Trophoblast cell (in vitro differentiated cells and primary cell): ENCODE results near the gene TIMM10.

ENCODE experiments used
- DNase-seq, 2 donors: peaks; one replicate each; pipeline ENCODE4 v3.0.0-alpha.2; 2016
- H2AFZ ChIP-seq: 2 replicates; pipeline ENCODE4 v1.6.1; 2013; ENCODE audit warnings: low read length, moderate library complexity, mild to moderate bottlenecking; ENCODE audit not compliant: insufficient read depth, poor library complexity
- H2AK5ac ChIP-seq: 2 replicates; pipeline ENCODE4 v1.6.1; 2013; ENCODE audit warnings: mild to moderate bottlenecking, low read length
- H2BK120ac ChIP-seq: 2 replicates; pipeline ENCODE4 v1.6.1; 2013; ENCODE audit warnings: low read length, mild to moderate bottlenecking, moderate library complexity; ENCODE audit not compliant: insufficient read depth, poor library complexity
- H2BK12ac ChIP-seq: 2 replicates; pipeline ENCODE4 v1.6.1; 2013; ENCODE audit warnings: mild to moderate bottlenecking, low read length, moderate library complexity
- H2BK5ac ChIP-seq: 2 replicates; pipeline ENCODE4 v1.6.1; 2013; ENCODE audit warnings: low read length, low read depth, moderate library complexity, mild to moderate bottlenecking; ENCODE audit not compliant: poor library complexity
- H3K14ac ChIP-seq: 2 replicates; pipeline ENCODE4 v1.6.1; 2013; ENCODE audit warnings: mild to moderate bottlenecking, low read length
- H3K18ac ChIP-seq: 2 replicates; pipeline ENCODE4 v1.6.1; 2013; ENCODE audit warnings: mild to moderate bottlenecking, low read length
- H3K23ac ChIP-seq: 2 replicates; pipeline ENCODE4 v1.6.1; 2013; ENCODE audit warnings: low read length
- H3K27ac ChIP-seq: 2 replicates; pipeline ENCODE4 v1.5.1; 2013; ENCODE audit warnings: low read depth, mild to moderate bottlenecking, inconsistent platforms, low read length, moderate library complexity
- H3K27me3 ChIP-seq: 2 replicates; pipeline ENCODE4 v1.6.1; 2013; ENCODE audit warnings: inconsistent platforms, mild to moderate bottlenecking, low read length, moderate library complexity; ENCODE audit not compliant: insufficient read depth
- H3K36me3 ChIP-seq, 2 experiments: 1 replicate in 1 of 2; 2 replicates in 1 of 2; pipeline ENCODE4 v1.6.1; 2013; ENCODE audit warnings: low read length in 2 of 2, mild to moderate bottlenecking in 2 of 2, moderate library complexity in 1 of 2; ENCODE audit not compliant: insufficient read depth in 2 of 2, control insufficient read depth in 1 of 2
- H3K4ac ChIP-seq: 2 replicates; pipeline ENCODE4 v1.6.1; 2013; ENCODE audit warnings: low read depth, mild to moderate bottlenecking, low read length, moderate library complexity
- H3K4me1 ChIP-seq, 2 experiments: 1 replicate in 1 of 2; 2 replicates in 1 of 2; pipeline ENCODE4 v1.6.1; 2013; ENCODE audit warnings: low read length in 2 of 2, mild to moderate bottlenecking in 2 of 2, moderate library complexity in 1 of 2; ENCODE audit not compliant: insufficient read depth in 2 of 2, control insufficient read depth in 1 of 2
- H3K4me2 ChIP-seq: 2 replicates; pipeline ENCODE4 v1.6.1; 2013; ENCODE audit warnings: inconsistent platforms, mild to moderate bottlenecking, low read length, moderate library complexity
- H3K4me3 ChIP-seq: 2 replicates; pipeline ENCODE4 v1.5.1; 2013; ENCODE audit warnings: mild to moderate bottlenecking, low read depth, low read length, inconsistent platforms
- H3K79me1 ChIP-seq: one replicate; pipeline ENCODE4 v1.6.1; 2013; ENCODE audit warnings: low read length
- H3K79me2 ChIP-seq: 2 replicates; pipeline ENCODE4 v1.6.1; 2013; ENCODE audit warnings: low read length, mild to moderate bottlenecking; ENCODE audit not compliant: control insufficient read depth, insufficient read depth, poor library complexity
- H3K9ac ChIP-seq: 2 replicates; pipeline ENCODE4 v1.6.1; 2013; ENCODE audit warnings: mild to moderate bottlenecking, low read length
- H3K9me3 ChIP-seq: 2 replicates; pipeline ENCODE4 v1.6.1; 2013; ENCODE audit warnings: low read depth, mild to moderate bottlenecking, control low read depth, inconsistent platforms, low read length; ENCODE audit not compliant: insufficient read depth
- H4K12ac ChIP-seq: 2 replicates; pipeline ENCODE4 v1.6.1; 2013; ENCODE audit warnings: low read depth, mild to moderate bottlenecking, low read length, moderate library complexity
- H4K8ac ChIP-seq: 2 replicates; pipeline ENCODE4 v1.6.1; 2013; ENCODE audit warnings: low read depth, mild to moderate bottlenecking, low read length, moderate library complexity
- H4K91ac ChIP-seq: one replicate; pipeline ENCODE4 v1.6.1; 2013; ENCODE audit warnings: low read depth, mild to moderate bottlenecking, low read length, moderate library complexity
- WGBS: extraction: QIAGEN DNeasy Blood & Tissue Kit; methylation state at CpG from one replicate; pipeline ENCODE4 v1.1.7; 2013; ENCODE audit warnings: missing lambda C conversion rate; ENCODE audit not compliant: insufficient read length, insufficient coverage; ENCODE audit errors: extremely low coverage; 5-methylcytosine and 5-hydroxymethylcytosine counted together

Gene TIMM10

GRCh38 chr11:57560146-57560545, 29.6 kb upstream of the TIMM10 start:
- Histone ChIP-seq H3K36me3 (no peaks in the 10 kb centered on the region), H2BK12ac (no peak overlapping the region), H2AK5ac (no peak overlapping the region), H4K91ac (no peak overlapping the region), H3K4me3 (no peak overlapping the region), H3K4me2 (no peak overlapping the region), H3K4ac (no peak overlapping the region), H3K27me3 (no peaks in the 10 kb centered on the region), H3K27ac (no peak overlapping the region), H3K9ac (no peak overlapping the region), H4K12ac (no peak overlapping the region), H2BK120ac (no peak overlapping the region), H3K79me2 (no peaks in the 10 kb centered on the region), H3K4me1 (no peaks in the 10 kb centered on the region), H2BK5ac (no peak overlapping the region), H4K8ac (no peak overlapping the region), H2AFZ (no peak overlapping the region), H3K23ac (no peak overlapping the region), H3K9me3 (peaks cover 4% of the 10 kb centered on the region), H3K18ac (no peak overlapping the region), H3K14ac (no peak overlapping the region), H3K79me1 (no peaks in the 10 kb centered on the region)
- WGBS, result no CpG with 5 or more reads among the region's 4 CpGs
- DNase-seq, result peak in 1 of 2 donors; percentile 37

GRCh38 chr11:57556041-57556440, 25.5 kb upstream of the TIMM10 start:
- H3K36me3 ChIP-seq, result no peaks in the 10 kb centered on the region
- H4K12ac ChIP-seq, result no peak overlapping the region
- H2AK5ac ChIP-seq, result no peak overlapping the region
- no peak overlapping the region for H3K4me2 ChIP-seq
- H3K23ac ChIP-seq, result no peak overlapping the region
- no CpG with 5 or more reads among the region's 8 CpGs for WGBS
- no peak overlapping the region for H3K4me3 ChIP-seq
- no peak overlapping the region for H2BK12ac ChIP-seq
- no peaks in the 10 kb centered on the region for H3K27me3 ChIP-seq
- H2AFZ ChIP-seq, result no peak overlapping the region
- no peaks in the 10 kb centered on the region for H3K79me2 ChIP-seq
- H3K9ac ChIP-seq, result no peak overlapping the region
- H3K14ac ChIP-seq, result no peak overlapping the region
- H3K18ac ChIP-seq, result no peak overlapping the region
- no peak for DNase-seq
- H3K9me3 ChIP-seq, result peaks cover 4% of the 10 kb centered on the region
- H3K4ac ChIP-seq, result no peak overlapping the region
- no peak overlapping the region for H2BK120ac ChIP-seq
- H4K91ac ChIP-seq, result no peak overlapping the region
- H3K79me1 ChIP-seq, result no peaks in the 10 kb centered on the region
- no peak overlapping the region for H3K27ac ChIP-seq
- H2BK5ac ChIP-seq, result no peak overlapping the region
- peaks cover 4 to 13% of the 10 kb centered on the region in 2 experiments for H3K4me1 ChIP-seq
- H4K8ac ChIP-seq, result no peak overlapping the region

- Histone ChIP-seq H3K4me1 (peaks cover 4 to 13% of the 10 kb centered on the region in 2 experiments), H4K91ac (no peak overlapping the region), H3K4me2 (no peak overlapping the region), H3K79me2 (no peaks in the 10 kb centered on the region), H2AFZ (no peak overlapping the region), H3K23ac (no peak overlapping the region), H3K9me3 (peaks cover 4% of the 10 kb centered on the region), H2BK12ac (no peak overlapping the region), H3K4me3 (no peak overlapping the region), H4K8ac (no peak overlapping the region), H3K27me3 (no peaks in the 10 kb centered on the region), H3K9ac (no peak overlapping the region), H3K79me1 (no peaks in the 10 kb centered on the region), H4K12ac (no peak overlapping the region), H2BK120ac (no peak overlapping the region), H2AK5ac (no peak overlapping the region), H3K4ac (no peak overlapping the region), H3K18ac (no peak overlapping the region), H3K14ac (no peak overlapping the region), H3K36me3 (no peaks in the 10 kb centered on the region), H2BK5ac (no peak overlapping the region), H3K27ac (no peak overlapping the region)
- DNase-seq, result no peak
- WGBS, result no CpG with 5 or more reads among the region's 2 CpGs
These were observed 24.8 kb upstream of the TIMM10 start for GRCh38 chr11:57555393-57555792.

- Histone ChIP-seq H4K91ac (no peak overlapping the region), H3K9me3 (peaks cover 4% of the 10 kb centered on the region), H2AK5ac (no peak overlapping the region), H3K18ac (no peak overlapping the region), H2AFZ (no peak overlapping the region), H2BK5ac (no peak overlapping the region), H3K27ac (no peak overlapping the region), H4K8ac (no peak overlapping the region), H3K36me3 (no peaks in the 10 kb centered on the region), H3K4me2 (no peak overlapping the region), H2BK120ac (no peak overlapping the region), H3K23ac (no peak overlapping the region), H3K4ac (no peak overlapping the region), H3K9ac (no peak overlapping the region), H3K4me3 (no peak overlapping the region), H2BK12ac (no peak overlapping the region), H4K12ac (no peak overlapping the region), H3K4me1 (peaks cover 4 to 13% of the 10 kb centered on the region in 2 experiments), H3K14ac (no peak overlapping the region), H3K79me2 (no peaks in the 10 kb centered on the region), H3K27me3 (no peaks in the 10 kb centered on the region), H3K79me1 (no peaks in the 10 kb centered on the region)
- no CpG with 5 or more reads among the region's 5 CpGs for WGBS
- peak; percentile 89 to 97 for DNase-seq
These were observed 21.9 kb upstream of the TIMM10 start for GRCh38 chr11:57552479-57552878.
